ENCODE measurements around the gene KAT6B. TPM values are rescaled to one million over a fixed set of nuclear protein-coding genes. Genes with fewer than 3 reads are reported as not detected.

The KAT6B gene
- total and polyA plus RNA-seq, 2 of the 8 experiments (the other 6 are each of a cell fraction or from before 2014, with no cell fraction given), result 7.3 to 30.8 TPM

DNA sequence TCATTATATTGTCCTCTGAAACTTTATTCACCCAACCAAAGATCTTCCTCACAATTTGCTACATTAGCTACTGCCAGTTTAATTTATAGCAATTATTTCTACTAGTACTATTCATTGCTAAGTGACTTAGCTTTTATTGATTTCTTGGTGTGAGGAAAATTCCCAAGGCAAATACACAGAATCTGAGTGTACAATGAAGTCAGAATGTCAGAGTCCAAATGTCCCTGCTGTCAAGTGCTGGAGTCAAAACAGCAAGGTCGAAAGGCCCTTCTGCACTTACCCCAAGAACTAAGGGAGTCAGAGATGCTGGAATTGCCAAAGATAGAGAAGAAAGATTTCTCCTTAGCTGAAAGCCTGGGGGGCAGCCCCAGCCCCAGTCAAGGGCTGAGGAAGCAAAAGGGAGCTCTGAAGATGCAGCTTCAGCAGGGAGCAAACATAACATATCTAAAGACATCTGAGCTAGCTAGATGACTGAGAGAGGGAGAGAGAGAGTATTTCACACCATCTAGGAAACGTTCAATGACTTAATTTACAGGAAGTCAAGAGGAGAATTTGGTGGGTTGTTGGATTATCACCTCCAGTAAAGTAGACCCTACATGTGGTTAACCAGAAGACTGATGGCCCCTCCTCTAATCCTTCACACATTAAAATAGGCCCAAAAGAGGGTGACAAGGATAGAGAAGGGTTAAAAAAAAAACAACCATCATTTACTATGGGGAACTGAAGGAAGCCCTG is 248.5 kb downstream of the KAT6B start (continued):
- no peak for TF ChIP-seq ATF2 (IDR thresholded peaks at IDR 0.05; ENCODE audit: low read length)
- TF ChIP-seq EP300 (IDR thresholded peaks at IDR 0.05; ENCODE audit: borderline replicate concordance in 1 of 2, low read depth in 2 of 2, low read length in 2 of 2), result no peak
- TF ChIP-seq, protein P1, sequence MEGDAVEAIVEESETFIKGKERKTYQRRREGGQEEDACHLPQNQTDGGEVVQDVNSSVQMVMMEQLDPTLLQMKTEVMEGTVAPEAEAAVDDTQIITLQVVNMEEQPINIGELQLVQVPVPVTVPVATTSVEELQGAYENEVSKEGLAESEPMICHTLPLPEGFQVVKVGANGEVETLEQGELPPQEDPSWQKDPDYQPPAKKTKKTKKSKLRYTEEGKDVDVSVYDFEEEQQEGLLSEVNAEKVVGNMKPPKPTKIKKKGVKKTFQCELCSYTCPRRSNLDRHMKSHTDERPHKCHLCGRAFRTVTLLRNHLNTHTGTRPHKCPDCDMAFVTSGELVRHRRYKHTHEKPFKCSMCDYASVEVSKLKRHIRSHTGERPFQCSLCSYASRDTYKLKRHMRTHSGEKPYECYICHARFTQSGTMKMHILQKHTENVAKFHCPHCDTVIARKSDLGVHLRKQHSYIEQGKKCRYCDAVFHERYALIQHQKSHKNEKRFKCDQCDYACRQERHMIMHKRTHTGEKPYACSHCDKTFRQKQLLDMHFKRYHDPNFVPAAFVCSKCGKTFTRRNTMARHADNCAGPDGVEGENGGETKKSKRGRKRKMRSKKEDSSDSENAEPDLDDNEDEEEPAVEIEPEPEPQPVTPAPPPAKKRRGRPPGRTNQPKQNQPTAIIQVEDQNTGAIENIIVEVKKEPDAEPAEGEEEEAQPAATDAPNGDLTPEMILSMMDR (IDR thresholded peaks at IDR 0.05; ENCODE audit: control extremely low read depth in 1 of 3, insufficient read depth in 1 of 3, low read depth in 1 of 3, low read length in 3 of 3), result no peak
- TF ChIP-seq, protein P2, sequence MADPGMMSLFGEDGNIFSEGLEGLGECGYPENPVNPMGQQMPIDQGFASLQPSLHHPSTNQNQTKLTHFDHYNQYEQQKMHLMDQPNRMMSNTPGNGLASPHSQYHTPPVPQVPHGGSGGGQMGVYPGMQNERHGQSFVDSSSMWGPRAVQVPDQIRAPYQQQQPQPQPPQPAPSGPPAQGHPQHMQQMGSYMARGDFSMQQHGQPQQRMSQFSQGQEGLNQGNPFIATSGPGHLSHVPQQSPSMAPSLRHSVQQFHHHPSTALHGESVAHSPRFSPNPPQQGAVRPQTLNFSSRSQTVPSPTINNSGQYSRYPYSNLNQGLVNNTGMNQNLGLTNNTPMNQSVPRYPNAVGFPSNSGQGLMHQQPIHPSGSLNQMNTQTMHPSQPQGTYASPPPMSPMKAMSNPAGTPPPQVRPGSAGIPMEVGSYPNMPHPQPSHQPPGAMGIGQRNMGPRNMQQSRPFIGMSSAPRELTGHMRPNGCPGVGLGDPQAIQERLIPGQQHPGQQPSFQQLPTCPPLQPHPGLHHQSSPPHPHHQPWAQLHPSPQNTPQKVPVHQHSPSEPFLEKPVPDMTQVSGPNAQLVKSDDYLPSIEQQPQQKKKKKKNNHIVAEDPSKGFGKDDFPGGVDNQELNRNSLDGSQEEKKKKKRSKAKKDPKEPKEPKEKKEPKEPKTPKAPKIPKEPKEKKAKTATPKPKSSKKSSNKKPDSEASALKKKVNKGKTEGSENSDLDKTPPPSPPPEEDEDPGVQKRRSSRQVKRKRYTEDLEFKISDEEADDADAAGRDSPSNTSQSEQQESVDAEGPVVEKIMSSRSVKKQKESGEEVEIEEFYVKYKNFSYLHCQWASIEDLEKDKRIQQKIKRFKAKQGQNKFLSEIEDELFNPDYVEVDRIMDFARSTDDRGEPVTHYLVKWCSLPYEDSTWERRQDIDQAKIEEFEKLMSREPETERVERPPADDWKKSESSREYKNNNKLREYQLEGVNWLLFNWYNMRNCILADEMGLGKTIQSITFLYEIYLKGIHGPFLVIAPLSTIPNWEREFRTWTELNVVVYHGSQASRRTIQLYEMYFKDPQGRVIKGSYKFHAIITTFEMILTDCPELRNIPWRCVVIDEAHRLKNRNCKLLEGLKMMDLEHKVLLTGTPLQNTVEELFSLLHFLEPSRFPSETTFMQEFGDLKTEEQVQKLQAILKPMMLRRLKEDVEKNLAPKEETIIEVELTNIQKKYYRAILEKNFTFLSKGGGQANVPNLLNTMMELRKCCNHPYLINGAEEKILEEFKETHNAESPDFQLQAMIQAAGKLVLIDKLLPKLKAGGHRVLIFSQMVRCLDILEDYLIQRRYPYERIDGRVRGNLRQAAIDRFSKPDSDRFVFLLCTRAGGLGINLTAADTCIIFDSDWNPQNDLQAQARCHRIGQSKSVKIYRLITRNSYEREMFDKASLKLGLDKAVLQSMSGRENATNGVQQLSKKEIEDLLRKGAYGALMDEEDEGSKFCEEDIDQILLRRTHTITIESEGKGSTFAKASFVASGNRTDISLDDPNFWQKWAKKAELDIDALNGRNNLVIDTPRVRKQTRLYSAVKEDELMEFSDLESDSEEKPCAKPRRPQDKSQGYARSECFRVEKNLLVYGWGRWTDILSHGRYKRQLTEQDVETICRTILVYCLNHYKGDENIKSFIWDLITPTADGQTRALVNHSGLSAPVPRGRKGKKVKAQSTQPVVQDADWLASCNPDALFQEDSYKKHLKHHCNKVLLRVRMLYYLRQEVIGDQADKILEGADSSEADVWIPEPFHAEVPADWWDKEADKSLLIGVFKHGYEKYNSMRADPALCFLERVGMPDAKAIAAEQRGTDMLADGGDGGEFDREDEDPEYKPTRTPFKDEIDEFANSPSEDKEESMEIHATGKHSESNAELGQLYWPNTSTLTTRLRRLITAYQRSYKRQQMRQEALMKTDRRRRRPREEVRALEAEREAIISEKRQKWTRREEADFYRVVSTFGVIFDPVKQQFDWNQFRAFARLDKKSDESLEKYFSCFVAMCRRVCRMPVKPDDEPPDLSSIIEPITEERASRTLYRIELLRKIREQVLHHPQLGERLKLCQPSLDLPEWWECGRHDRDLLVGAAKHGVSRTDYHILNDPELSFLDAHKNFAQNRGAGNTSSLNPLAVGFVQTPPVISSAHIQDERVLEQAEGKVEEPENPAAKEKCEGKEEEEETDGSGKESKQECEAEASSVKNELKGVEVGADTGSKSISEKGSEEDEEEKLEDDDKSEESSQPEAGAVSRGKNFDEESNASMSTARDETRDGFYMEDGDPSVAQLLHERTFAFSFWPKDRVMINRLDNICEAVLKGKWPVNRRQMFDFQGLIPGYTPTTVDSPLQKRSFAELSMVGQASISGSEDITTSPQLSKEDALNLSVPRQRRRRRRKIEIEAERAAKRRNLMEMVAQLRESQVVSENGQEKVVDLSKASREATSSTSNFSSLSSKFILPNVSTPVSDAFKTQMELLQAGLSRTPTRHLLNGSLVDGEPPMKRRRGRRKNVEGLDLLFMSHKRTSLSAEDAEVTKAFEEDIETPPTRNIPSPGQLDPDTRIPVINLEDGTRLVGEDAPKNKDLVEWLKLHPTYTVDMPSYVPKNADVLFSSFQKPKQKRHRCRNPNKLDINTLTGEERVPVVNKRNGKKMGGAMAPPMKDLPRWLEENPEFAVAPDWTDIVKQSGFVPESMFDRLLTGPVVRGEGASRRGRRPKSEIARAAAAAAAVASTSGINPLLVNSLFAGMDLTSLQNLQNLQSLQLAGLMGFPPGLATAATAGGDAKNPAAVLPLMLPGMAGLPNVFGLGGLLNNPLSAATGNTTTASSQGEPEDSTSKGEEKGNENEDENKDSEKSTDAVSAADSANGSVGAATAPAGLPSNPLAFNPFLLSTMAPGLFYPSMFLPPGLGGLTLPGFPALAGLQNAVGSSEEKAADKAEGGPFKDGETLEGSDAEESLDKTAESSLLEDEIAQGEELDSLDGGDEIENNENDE (IDR thresholded peaks at IDR 0.05; ENCODE audit: insufficient replicate concordance, low read length), result no peak

Data from H1 (cell line).